Uterus (tissue), 2 donors: Measurements from ENCODE around the gene ATF2.

ENCODE experiments used
- CTCF ChIP-seq, 4 experiments: fragments of 200-600 bp in 2 of 4; fragments of 450-650 bp in 2 of 4; sonication (generic) in 2 of 4; IDR thresholded peaks; one replicate each; pipeline ENCODE4 v1.5.1; 2016 to 2019; ENCODE audit warnings: antibody characterized with exemption in 4 of 4, mild to moderate bottlenecking in 2 of 4, moderate library complexity in 1 of 4
- POLR2A ChIP-seq, 2 donors: fragments of 450-650 bp; IDR thresholded peaks; one replicate each; pipeline ENCODE4 v1.6.1; 2016; ENCODE audit warnings: antibody characterized with exemption in 2 of 2, mild to moderate bottlenecking in 1 of 2, moderate library complexity in 1 of 2

DNA sequence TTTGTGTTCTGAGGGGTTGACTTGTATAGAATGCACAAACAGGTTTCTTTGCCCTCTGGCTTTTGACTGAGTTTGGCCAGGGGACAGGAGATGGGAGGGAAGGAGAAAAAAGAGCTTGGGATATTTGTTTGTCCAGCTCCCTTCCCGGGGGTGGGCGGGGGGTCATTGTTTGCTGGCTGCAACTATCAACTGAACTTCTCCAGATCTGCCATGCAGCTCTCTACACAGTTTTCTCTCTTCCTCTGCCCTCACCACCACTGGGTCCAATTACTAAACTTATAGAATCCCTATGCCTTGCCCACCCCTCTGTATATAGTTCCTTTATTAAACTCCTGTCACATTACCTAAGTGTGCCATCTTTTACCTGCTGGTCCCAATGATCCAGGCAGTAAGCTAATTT lies 130.1 kb downstream of the ATF2 start:
- TF ChIP-seq CTCF (IDR thresholded peaks at IDR 0.05) (no peak), POLR2A (IDR thresholded peaks at IDR 0.05) (no peak)
